Pancreas (tissue), 10 donors: ENCODE results near the gene PXYLP1. TPM values are rescaled to one million over a fixed set of nuclear protein-coding genes. Genes with fewer than 3 reads are reported as not detected.
"Not testable (repeated sequence)": the region's sequence is repeated elsewhere in the genome, so short reads cannot be mapped to it uniquely, and the experiment has no call there.

Experiments used
- ATAC-seq, 4 donors: fragments of 200-7000 bp; cut with Tn5 transposase; one replicate each; pipeline versions ENCODE4 v1.8.0 to v1.9.1; 2020; ENCODE audit warnings: mild to moderate bottlenecking in 4 of 4, moderate library complexity in 4 of 4
- DNase-seq, 6 donors: peaks; one replicate each; pipeline ENCODE4 v3.0.0-alpha.2; 2020
- FAIRE-seq: peaks from 2 replicates; lab custom pipeline; 2012; peaks lifted over from hg19 to GRCh38; lab: Jason Lieb, UNC
- H3K27ac ChIP-seq, 4 donors: fragments of 200-600 bp; sonication (generic); 1 replicate in 3 of 4; 2 replicates in 1 of 4; pipeline versions ENCODE4 v1.5.0 to v1.8.0; 2020
- H3K27me3 ChIP-seq, 4 donors: fragments of 200-600 bp; one replicate each; pipeline ENCODE4 v1.8.0; 2021
- H3K36me3 ChIP-seq, 3 donors: fragments of 200-600 bp; sonication (generic) in 1 of 3; one replicate each; pipeline versions ENCODE4 v1.5.0 to v1.8.0; 2020 to 2021
- H3K4me1 ChIP-seq, 3 donors: fragments of 200-600 bp; one replicate each; pipeline ENCODE4 v1.8.0; 2021
- H3K4me3 ChIP-seq, 4 donors: fragments of 200-600 bp; sonication (generic) in 2 of 4; one replicate each; pipeline versions ENCODE4 v1.5.0 to v1.8.0; 2020 to 2021
- H3K9me3 ChIP-seq, 4 donors: fragments of 200-600 bp; one replicate each; pipeline ENCODE4 v1.8.0; 2021
- WGBS, 2 donors: extraction: QIAGEN DNeasy Blood & Tissue Kit; methylation state at CpG; one replicate each; pipeline ENCODE4 v1.1.7; 2013; 5-methylcytosine and 5-hydroxymethylcytosine counted together
- intact Hi-C, 3 donors: fragments of 100-400 bp; cut with DNase I; formaldehyde crosslinking; loops; one replicate each; pipeline versions ENCODE4 v1.11.1 to v1.14.2; 2022
- polyA plus RNA-seq, 2 donors: library from polyadenylated mRNA; stranded (reverse); fragments of 200-250 nt; gene quantifications; one replicate each; pipeline ENCODE4 v1.2.3, GENCODE V29; 2013
- total RNA-seq, 6 donors: library from RNA; stranded (reverse); fragmentation: NEBNext Ultra II Directional in 4 of 6; extraction: Animal tissue kit (Norgen Biotek cat#: 25700) in 4 of 6; gene quantifications; one replicate each; pipeline versions ENCODE4 v1.2.1 to v1.2.4, GENCODE V29; 2021 to 2023
- TF ChIP-seq, protein P1 (sequence below), 4 donors: fragments of 200-600 bp; sonication (generic) in 3 of 4; IDR thresholded peaks; one replicate each; pipeline versions ENCODE4 v1.5.0 to v1.8.0; 2021; ENCODE audit warnings: antibody characterized with exemption in 4 of 4
- donor health status: healthy with polysubstance abuse.
- donor health status: DM: no; HTN: no; CAD: no; lungs with moderate emphysema.
- donor health status: DM: no; HTN: no; CAD: no.
- donor health status: control.
- donor health status: control.
- donor health status: Bipolar disorder and iron deficiency.
- donor health status: DM: yes; HTN: yes; CAD: no.
- donor health status: DM: no; HTN: no; CAD: no.
- donor health status: DM: no; HTN: no; CAD: no.
- donor health status: DM: yes; HTN: yes; CAD: no.

PXYLP1 gene
- total and polyA plus RNA-seq, 8 donors, result 6.0 to 11.6 (median 7.7) TPM

- Histone ChIP-seq H3K4me3 (no peak overlapping the region), H3K27me3 (no peaks in the 10 kb centered on the region), H3K36me3 (no peaks in the 10 kb centered on the region), H3K4me1 (no peaks in the 10 kb centered on the region), H3K9me3 (no peaks in the 10 kb centered on the region), H3K27ac (no peak overlapping the region)
- ATAC-seq (no peak), FAIRE-seq (no peak), DNase-seq (no peak)
- intact Hi-C loops, result no loop called here
- TF ChIP-seq, protein P1, sequence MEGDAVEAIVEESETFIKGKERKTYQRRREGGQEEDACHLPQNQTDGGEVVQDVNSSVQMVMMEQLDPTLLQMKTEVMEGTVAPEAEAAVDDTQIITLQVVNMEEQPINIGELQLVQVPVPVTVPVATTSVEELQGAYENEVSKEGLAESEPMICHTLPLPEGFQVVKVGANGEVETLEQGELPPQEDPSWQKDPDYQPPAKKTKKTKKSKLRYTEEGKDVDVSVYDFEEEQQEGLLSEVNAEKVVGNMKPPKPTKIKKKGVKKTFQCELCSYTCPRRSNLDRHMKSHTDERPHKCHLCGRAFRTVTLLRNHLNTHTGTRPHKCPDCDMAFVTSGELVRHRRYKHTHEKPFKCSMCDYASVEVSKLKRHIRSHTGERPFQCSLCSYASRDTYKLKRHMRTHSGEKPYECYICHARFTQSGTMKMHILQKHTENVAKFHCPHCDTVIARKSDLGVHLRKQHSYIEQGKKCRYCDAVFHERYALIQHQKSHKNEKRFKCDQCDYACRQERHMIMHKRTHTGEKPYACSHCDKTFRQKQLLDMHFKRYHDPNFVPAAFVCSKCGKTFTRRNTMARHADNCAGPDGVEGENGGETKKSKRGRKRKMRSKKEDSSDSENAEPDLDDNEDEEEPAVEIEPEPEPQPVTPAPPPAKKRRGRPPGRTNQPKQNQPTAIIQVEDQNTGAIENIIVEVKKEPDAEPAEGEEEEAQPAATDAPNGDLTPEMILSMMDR (IDR thresholded peaks at IDR 0.05), result no peak
- 90 to 92% methylated on average over 4 of the region's 4 CpGs for WGBS, 2 donors
Observed at GRCh38 chr3:141204343-141204742, 27.3 kb upstream of the PXYLP1 start.

GRCh38 chr3:141211306-141211705 lies 20.3 kb upstream of the PXYLP1 start:
- H3K4me1 ChIP-seq, intact Hi-C loops, H3K4me3 ChIP-seq: not testable (repeated sequence)

DNA sequence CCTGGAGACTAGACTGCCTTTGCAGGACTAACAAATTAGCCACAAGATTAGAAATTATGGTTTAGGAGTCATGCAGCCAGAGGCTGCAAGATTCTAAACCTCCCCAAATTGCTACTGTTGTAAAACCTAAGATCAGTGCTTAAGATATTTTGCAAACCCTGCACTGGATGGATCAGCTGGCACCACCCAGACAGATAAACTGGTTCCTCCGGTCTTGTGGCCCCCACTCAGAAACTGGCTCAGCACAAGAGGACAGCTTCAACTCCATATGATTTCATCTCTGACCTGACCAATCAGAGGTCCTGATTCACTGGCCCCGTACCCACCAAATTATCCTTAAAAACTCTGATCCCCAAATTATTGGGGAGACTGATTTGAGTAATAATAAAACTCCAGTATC lies 19.5 kb upstream of the PXYLP1 start:
- Histone ChIP-seq H3K27ac (no peak overlapping the region), H3K36me3 (no peaks in the 10 kb centered on the region), H3K4me3 (no peak overlapping the region), H3K4me1 (no peaks in the 10 kb centered on the region), H3K27me3 (no peaks in the 10 kb centered on the region), H3K9me3 (no peaks in the 10 kb centered on the region)
- DNase-seq (no peak), FAIRE-seq (no peak), ATAC-seq (no peak)
- 90 to 94% methylated on average over 2 of the region's 2 CpGs for WGBS, 2 donors
- TF ChIP-seq, protein P1 (IDR thresholded peaks at IDR 0.05), result no peak
- intact Hi-C loops, result no loop called here

More at GRCh38 chr3:141211306-141211705, 20.3 kb upstream of the PXYLP1 start:
- not testable (repeated sequence) for H3K27me3 ChIP-seq, H3K9me3 ChIP-seq, ATAC-seq, H3K36me3 ChIP-seq, H3K27ac ChIP-seq, FAIRE-seq, DNase-seq
- WGBS, 2 donors, result 90% methylated on average over 1 of the region's 1 CpG

DNA sequence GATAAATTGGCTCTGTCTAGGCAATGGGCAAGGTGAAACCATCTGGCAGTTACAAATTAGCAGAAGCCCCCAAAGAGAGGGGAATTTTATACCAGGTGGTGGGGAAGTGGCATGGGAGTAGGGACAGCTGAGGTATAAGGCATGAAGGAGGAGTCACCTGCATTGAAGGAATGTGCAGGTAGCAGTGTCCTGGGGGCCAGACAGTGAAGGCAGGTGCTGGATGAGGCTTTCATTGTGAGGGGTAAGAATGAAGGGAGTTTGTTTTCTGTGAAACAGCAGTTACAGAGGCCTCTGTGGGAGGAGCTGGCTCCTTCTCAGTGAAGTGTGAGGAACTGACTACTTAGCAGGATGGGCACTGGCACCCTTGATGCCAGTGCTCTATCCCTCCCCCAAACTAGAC lies 19.1 kb upstream of the PXYLP1 start:
- TF ChIP-seq, protein P1 (IDR thresholded peaks at IDR 0.05), result no peak
- no peak for FAIRE-seq
- H3K4me3 ChIP-seq, result no peak overlapping the region
- H3K27me3 ChIP-seq, result no peaks in the 10 kb centered on the region
- no peak for ATAC-seq
- H3K4me1 ChIP-seq, result no peaks in the 10 kb centered on the region
- no peaks in the 10 kb centered on the region for H3K36me3 ChIP-seq
- intact Hi-C loops, result no loop called here
- no peaks in the 10 kb centered on the region for H3K9me3 ChIP-seq
- no peak overlapping the region for H3K27ac ChIP-seq
- no peak for DNase-seq

- H3K4me3 ChIP-seq, result no peak overlapping the region
- no peaks in the 10 kb centered on the region for H3K4me1 ChIP-seq
- H3K36me3 ChIP-seq, result no peaks in the 10 kb centered on the region
- intact Hi-C loops, result no loop called here
- ATAC-seq, result no peak
- H3K27ac ChIP-seq, result no peak overlapping the region
- TF ChIP-seq, protein P1 (IDR thresholded peaks at IDR 0.05), result no peak
- no peaks in the 10 kb centered on the region for H3K27me3 ChIP-seq
- DNase-seq, result no peak
- 84 to 90% methylated on average over 2 of the region's 2 CpGs for WGBS, 2 donors
- no peak for FAIRE-seq
- no peaks in the 10 kb centered on the region for H3K9me3 ChIP-seq
Observed at GRCh38 chr3:141216975-141217374, 14.7 kb upstream of the PXYLP1 start.
